ENCODE data around the gene DNAH14. TPM values are rescaled to one million over a fixed set of nuclear protein-coding genes. Genes with fewer than 3 reads are reported as not detected.
"Not testable (repeated sequence)": the region's sequence is repeated elsewhere in the genome, so short reads cannot be mapped to it uniquely, and the experiment has no call there.

The DNAH14 gene
- polyA plus RNA-seq, 1 donor from 2014 or later = 24.9 TPM

DNA sequence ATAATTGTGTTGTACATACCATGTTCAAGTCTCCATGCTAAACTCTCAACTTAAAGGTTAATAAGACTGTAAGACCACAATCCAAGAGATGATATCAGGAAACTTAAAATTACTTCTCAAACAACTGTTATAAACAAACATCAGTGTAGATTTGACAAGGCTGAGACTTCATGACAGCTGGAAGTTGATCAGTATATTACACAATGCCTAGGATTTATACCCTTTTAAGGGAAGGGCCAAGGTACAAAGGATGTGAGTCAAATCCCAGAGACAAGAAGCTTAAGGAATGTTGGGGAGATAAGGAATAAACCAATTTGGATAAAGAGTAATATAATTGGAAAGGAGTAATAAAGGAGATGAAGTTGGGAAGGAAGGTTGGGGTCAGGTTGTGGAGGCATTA is 399.6 kb downstream of the DNAH14 start:
- H3K4me2 ChIP-seq (ENCODE audit: low read length) = no peak overlapping the region
- no peaks in the 10 kb centered on the region for H3F3A ChIP-seq (ENCODE audit: insufficient read depth, low read length, poor library complexity, severe bottlenecking)
- H4K20me1 ChIP-seq (ENCODE audit: insufficient read depth) = no peaks in the 10 kb centered on the region
- no peaks in the 10 kb centered on the region for H3K9me2 ChIP-seq (ENCODE audit: insufficient read depth, low read length)
- no peak overlapping the region for H3K4me3 ChIP-seq (ENCODE audit: low read length)
- H3K27ac ChIP-seq (ENCODE audit: low read length) = no peak overlapping the region
- no peaks in the 10 kb centered on the region for H3K27me3 ChIP-seq (ENCODE audit: insufficient read depth, low read depth, low read length)
- H3K9me3 ChIP-seq (ENCODE audit: low read length) = no peaks in the 10 kb centered on the region
- no peak overlapping the region for H3K9ac ChIP-seq (ENCODE audit: low read length)
- H3K79me2 ChIP-seq (replicated peaks; ENCODE audit: insufficient read depth, low read length) = no peaks in the 10 kb centered on the region
- no peak overlapping the region for H2AFZ ChIP-seq (ENCODE audit: low read depth, low read length)
- TF ChIP-seq, protein P1, sequence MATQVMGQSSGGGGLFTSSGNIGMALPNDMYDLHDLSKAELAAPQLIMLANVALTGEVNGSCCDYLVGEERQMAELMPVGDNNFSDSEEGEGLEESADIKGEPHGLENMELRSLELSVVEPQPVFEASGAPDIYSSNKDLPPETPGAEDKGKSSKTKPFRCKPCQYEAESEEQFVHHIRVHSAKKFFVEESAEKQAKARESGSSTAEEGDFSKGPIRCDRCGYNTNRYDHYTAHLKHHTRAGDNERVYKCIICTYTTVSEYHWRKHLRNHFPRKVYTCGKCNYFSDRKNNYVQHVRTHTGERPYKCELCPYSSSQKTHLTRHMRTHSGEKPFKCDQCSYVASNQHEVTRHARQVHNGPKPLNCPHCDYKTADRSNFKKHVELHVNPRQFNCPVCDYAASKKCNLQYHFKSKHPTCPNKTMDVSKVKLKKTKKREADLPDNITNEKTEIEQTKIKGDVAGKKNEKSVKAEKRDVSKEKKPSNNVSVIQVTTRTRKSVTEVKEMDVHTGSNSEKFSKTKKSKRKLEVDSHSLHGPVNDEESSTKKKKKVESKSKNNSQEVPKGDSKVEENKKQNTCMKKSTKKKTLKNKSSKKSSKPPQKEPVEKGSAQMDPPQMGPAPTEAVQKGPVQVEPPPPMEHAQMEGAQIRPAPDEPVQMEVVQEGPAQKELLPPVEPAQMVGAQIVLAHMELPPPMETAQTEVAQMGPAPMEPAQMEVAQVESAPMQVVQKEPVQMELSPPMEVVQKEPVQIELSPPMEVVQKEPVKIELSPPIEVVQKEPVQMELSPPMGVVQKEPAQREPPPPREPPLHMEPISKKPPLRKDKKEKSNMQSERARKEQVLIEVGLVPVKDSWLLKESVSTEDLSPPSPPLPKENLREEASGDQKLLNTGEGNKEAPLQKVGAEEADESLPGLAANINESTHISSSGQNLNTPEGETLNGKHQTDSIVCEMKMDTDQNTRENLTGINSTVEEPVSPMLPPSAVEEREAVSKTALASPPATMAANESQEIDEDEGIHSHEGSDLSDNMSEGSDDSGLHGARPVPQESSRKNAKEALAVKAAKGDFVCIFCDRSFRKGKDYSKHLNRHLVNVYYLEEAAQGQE (IDR thresholded peaks at IDR 0.05; ENCODE audit: borderline replicate concordance) = no peak
- no peak for TF ChIP-seq RAD21 (conservative IDR thresholded peaks at IDR 0.05)
- TF ChIP-seq TAF1 (IDR thresholded peaks at IDR 0.05; ENCODE audit: low read depth) = no peak
- no peak for TF ChIP-seq MXI1 (conservative IDR thresholded peaks at IDR 0.05; ENCODE audit: poor library complexity, severe bottlenecking)
- TF ChIP-seq, protein P2, sequence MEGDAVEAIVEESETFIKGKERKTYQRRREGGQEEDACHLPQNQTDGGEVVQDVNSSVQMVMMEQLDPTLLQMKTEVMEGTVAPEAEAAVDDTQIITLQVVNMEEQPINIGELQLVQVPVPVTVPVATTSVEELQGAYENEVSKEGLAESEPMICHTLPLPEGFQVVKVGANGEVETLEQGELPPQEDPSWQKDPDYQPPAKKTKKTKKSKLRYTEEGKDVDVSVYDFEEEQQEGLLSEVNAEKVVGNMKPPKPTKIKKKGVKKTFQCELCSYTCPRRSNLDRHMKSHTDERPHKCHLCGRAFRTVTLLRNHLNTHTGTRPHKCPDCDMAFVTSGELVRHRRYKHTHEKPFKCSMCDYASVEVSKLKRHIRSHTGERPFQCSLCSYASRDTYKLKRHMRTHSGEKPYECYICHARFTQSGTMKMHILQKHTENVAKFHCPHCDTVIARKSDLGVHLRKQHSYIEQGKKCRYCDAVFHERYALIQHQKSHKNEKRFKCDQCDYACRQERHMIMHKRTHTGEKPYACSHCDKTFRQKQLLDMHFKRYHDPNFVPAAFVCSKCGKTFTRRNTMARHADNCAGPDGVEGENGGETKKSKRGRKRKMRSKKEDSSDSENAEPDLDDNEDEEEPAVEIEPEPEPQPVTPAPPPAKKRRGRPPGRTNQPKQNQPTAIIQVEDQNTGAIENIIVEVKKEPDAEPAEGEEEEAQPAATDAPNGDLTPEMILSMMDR (IDR thresholded peaks at IDR 0.05; ENCODE audit: poor library complexity, severe bottlenecking) = no peak
- TF ChIP-seq EP300 (conservative IDR thresholded peaks at IDR 0.05; ENCODE audit: poor library complexity, severe bottlenecking) = no peak
- no peak for TF ChIP-seq POLR2AphosphoS5 (IDR thresholded peaks at IDR 0.05)
- no peak for TF ChIP-seq EZH2 (IDR thresholded peaks at IDR 0.05; ENCODE audit: borderline replicate concordance, insufficient read depth, low read length, poor library complexity, severe bottlenecking)
- no peak for TF ChIP-seq SMC3 (conservative IDR thresholded peaks at IDR 0.05; ENCODE audit: poor library complexity)
- no peaks in the 10 kb centered on the region for H3K36me3 ChIP-seq (ENCODE audit: insufficient read depth, low read length)

DNA sequence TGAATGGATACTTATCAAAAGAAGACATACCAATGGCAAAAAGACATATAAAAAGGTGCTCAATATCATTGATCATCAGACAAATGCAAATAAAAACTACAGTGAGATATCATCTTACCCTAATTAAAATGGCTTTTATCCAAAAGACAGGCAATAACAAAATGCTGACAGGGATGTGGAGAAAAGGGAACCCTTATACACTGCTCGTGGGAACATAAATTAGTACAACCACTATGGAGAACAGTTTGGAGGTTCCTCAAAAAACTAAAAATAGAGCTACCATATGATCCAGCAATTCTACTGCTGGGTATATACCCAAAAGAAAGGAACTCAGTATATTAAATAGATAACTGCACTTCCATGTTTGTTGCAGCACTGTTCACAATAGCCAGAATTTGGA is 400.5 kb downstream of the DNAH14 start:
- not testable (repeated sequence) for H4K20me1 ChIP-seq (ENCODE audit: insufficient read depth); H3K27ac ChIP-seq (ENCODE audit: low read length); H3K9ac ChIP-seq (ENCODE audit: low read length); H3K9me2 ChIP-seq (ENCODE audit: insufficient read depth, low read length); H3K4me3 ChIP-seq (ENCODE audit: low read length); H3K9me3 ChIP-seq (ENCODE audit: low read length); H3K4me2 ChIP-seq (ENCODE audit: low read length); H3F3A ChIP-seq (ENCODE audit: insufficient read depth, low read length, poor library complexity, severe bottlenecking); H2AFZ ChIP-seq (ENCODE audit: low read depth, low read length); H3K79me2 ChIP-seq (replicated peaks; ENCODE audit: insufficient read depth, low read length); H3K27me3 ChIP-seq (ENCODE audit: insufficient read depth, low read depth, low read length); H3K36me3 ChIP-seq (ENCODE audit: insufficient read depth, low read length)

DNA sequence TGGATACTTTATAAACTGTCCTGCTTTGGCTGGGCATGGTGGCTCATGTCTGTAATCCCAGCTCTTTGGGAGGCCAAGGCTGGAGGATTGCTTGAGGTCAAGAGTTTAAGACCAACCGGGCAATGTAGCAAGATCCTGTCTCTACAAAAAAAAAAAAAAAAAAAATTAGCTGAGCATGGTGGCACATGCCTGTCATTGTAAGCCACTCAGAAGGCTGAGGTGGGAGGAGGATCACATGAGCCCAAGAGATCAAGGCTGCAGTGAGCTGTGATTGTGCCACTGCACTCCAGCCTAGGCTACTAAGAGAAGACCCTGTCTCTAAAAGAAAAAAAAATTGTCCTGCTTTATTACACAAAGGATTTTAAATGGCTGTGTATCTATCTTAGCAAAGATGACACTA is 403.2 kb downstream of the DNAH14 start:
- no peak overlapping the region for H3K4me3 ChIP-seq (ENCODE audit: low read length)
- H3F3A ChIP-seq (ENCODE audit: insufficient read depth, low read length, poor library complexity, severe bottlenecking) = no peaks in the 10 kb centered on the region
- no peaks in the 10 kb centered on the region for H3K79me2 ChIP-seq (replicated peaks; ENCODE audit: insufficient read depth, low read length)
- no peaks in the 10 kb centered on the region for H3K36me3 ChIP-seq (ENCODE audit: insufficient read depth, low read length)
- TF ChIP-seq RAD21 (conservative IDR thresholded peaks at IDR 0.05) (no peak), TAF1 (IDR thresholded peaks at IDR 0.05; ENCODE audit: low read depth) (no peak), POLR2AphosphoS5 (IDR thresholded peaks at IDR 0.05) (no peak)
- TF ChIP-seq, protein P1 (IDR thresholded peaks at IDR 0.05; ENCODE audit: borderline replicate concordance) = no peak
- TF ChIP-seq, protein P2 (IDR thresholded peaks at IDR 0.05; ENCODE audit: poor library complexity, severe bottlenecking) = no peak
- H3K9ac ChIP-seq (ENCODE audit: low read length) = no peak overlapping the region
- no peaks in the 10 kb centered on the region for H3K9me2 ChIP-seq (ENCODE audit: insufficient read depth, low read length)
- H3K9me3 ChIP-seq (ENCODE audit: low read length) = no peaks in the 10 kb centered on the region
- H3K27ac ChIP-seq (ENCODE audit: low read length) = no peak overlapping the region
- no peak overlapping the region for H3K4me2 ChIP-seq (ENCODE audit: low read length)
- no peak overlapping the region for H2AFZ ChIP-seq (ENCODE audit: low read depth, low read length)
- no peaks in the 10 kb centered on the region for H3K27me3 ChIP-seq (ENCODE audit: insufficient read depth, low read depth, low read length)
- no peaks in the 10 kb centered on the region for H4K20me1 ChIP-seq (ENCODE audit: insufficient read depth)
